ENCODE data around the gene DYNC2I2.
"Not testable (repeated sequence)": the region's sequence is repeated elsewhere in the genome, so short reads cannot be mapped to it uniquely, and the experiment has no call there.

Gene DYNC2I2

GRCh38 chr9:128619779-128620178, 36.9 kb downstream of the DYNC2I2 start:
- no peak for FAIRE-seq

GRCh38 chr9:128619127-128619526, 37.5 kb downstream of the DYNC2I2 start:
- DNase-seq (ENCODE audit: low spot score), result no peak
- no peak for FAIRE-seq

More at GRCh38 chr9:128619779-128620178, 36.9 kb downstream of the DYNC2I2 start:
- DNase-seq (ENCODE audit: low spot score), result no peak

GRCh38 chr9:128617943-128618342, 38.7 kb downstream of the DYNC2I2 start:
- DNase-seq (ENCODE audit: low spot score) (no peak), FAIRE-seq (no peak)

DNA sequence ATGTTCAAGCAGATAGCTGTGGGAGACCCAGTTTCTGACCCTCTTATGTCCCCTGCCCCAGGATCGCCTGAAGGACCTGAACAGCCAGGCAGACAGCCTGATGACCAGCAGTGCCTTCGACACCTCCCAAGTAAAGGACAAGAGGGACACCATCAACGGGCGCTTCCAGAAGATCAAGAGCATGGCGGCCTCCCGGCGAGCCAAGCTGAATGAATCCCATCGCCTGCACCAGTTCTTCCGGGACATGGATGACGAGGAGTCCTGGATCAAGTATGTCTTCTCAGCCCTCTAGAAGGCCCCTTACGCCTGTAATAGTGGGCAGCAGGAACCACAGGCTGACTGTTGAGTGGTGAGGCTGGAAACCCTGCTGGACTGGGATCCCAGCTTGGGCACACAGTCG, 41.1 kb downstream of the DYNC2I2 start:
- DNase-seq (ENCODE audit: low spot score) (no peak), FAIRE-seq (no peak)

- FAIRE-seq (no peak), DNase-seq (ENCODE audit: low spot score) (no peak)
Observed at GRCh38 chr9:128614728-128615127, 41.9 kb downstream of the DYNC2I2 start.

- FAIRE-seq (no peak), DNase-seq (ENCODE audit: low spot score) (no peak)
Observed at GRCh38 chr9:128611600-128612394, 44.9 kb downstream of the DYNC2I2 start.

- FAIRE-seq (no peak), DNase-seq (ENCODE audit: low spot score) (no peak)
Observed at GRCh38 chr9:128610897-128611296, 45.8 kb downstream of the DYNC2I2 start.

GRCh38 chr9:128607642-128608350, 48.9 kb downstream of the DYNC2I2 start:
- FAIRE-seq (no peak), DNase-seq (ENCODE audit: low spot score) (no peak)

- FAIRE-seq, result no peak
- no peak for DNase-seq (ENCODE audit: low spot score)
Observed at GRCh38 chr9:128603697-128604096, 53.0 kb downstream of the DYNC2I2 start.

GRCh38 chr9:128600099-128600498, 56.5 kb downstream of the DYNC2I2 start:
- DNase-seq (ENCODE audit: low spot score) (no peak), FAIRE-seq (no peak)

DNA sequence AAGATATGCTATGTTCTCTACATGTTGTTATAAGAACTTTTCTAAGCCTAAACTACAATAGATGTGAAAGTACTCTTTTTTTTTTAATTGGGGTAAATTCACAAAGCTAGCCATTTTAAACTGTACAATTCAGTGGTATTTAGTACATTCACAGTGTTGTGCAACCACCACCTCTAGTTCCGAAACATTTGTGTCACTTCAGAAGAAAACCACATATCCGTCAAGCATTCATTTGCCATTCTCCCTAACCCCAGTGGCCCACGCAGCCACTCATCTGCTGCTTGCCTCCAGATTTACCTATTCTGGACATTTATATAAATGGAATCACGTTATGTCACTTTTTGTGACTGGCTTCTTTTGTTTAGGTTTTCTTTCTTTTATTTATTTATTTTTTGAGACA, 61.2 kb downstream of the DYNC2I2 start:
- DNase-seq (ENCODE audit: low spot score), result no peak

GRCh38 chr9:128593856-128594255, 62.8 kb downstream of the DYNC2I2 start:
- no peak for FAIRE-seq
- DNase-seq (ENCODE audit: low spot score), result no peak

More for the DNA sequence above, 61.2 kb downstream of the DYNC2I2 start:
- no peak for FAIRE-seq

- no peak for FAIRE-seq
- DNase-seq (ENCODE audit: low spot score), result no peak
Observed at GRCh38 chr9:128593039-128593438, 63.6 kb downstream of the DYNC2I2 start.

DNA sequence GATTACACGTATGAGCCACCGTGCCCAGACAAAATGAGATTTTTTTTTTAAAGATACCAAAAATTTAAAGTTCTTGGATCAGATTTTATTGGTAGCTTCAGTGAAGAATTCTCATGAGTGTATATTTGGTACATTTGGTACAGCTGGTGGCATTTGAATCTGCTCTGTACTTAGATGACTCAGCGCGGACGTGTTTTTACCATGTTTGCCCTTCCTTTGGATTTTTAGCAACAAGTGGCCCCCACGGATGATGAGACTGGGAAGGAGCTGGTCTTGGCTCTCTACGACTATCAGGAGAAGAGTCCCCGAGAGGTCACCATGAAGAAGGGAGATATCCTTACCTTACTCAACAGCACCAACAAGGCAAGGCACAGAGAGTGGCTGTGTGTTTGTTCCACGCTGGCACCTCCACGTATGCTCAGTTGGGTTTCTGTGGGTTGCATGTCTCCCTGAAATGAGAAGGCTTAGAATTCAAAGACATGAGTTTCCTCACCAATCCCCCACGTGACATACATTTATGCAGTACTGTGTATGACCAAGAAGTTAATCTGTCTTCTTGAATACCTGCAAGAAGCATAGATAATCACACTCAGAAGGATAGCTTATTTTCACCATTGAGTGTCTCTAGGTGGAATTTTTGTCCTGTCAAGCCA, 67.9 kb downstream of the DYNC2I2 start:
- no peak for FAIRE-seq

DNA sequence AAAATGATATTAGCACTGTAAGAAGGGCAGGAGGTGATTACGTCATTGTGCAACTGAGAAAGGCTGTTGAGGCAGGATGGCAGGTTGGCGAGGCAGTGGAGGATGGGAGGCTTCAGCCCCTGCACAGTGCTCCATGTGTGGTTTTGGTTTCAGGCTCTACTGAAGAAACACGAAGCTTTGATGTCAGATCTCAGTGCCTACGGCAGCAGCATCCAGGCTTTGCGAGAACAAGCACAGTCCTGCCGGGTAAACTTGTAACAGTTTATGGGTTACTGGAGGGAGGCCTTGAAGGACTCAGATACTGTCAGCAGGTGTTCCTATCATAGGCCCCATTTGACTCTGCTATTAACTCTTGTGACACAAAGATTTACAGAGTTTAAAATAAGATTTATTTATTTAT, 69.2 kb downstream of the DYNC2I2 start:
- no peak for DNase-seq (ENCODE audit: low spot score)
- no peak for FAIRE-seq

More for the DNA sequence above, 67.9 kb downstream of the DYNC2I2 start:
- no peak for DNase-seq (ENCODE audit: low spot score)

GRCh38 chr9:128586934-128587333, 69.7 kb downstream of the DYNC2I2 start:
- FAIRE-seq; DNase-seq (ENCODE audit: low spot score): not testable (repeated sequence)

DNA sequence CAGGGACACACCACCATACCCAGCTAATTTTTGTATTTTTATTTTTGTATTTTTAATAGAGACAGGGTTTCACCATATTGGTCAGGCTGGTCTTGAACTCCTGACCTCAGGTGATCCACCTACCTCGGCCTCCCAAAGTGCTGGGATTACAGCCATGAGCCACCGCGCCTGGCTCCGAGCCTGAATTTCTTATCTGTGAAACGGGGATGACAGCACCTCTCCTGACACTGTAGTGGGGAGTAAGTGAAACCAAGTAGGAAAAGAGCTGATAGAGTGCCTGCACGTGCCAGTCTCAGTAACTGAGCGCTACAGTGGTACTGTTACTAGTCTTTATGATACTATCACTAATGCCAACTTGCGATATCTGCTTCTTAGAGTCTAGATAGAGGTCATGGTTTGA, 71.5 kb downstream of the DYNC2I2 start:
- not testable (repeated sequence) for FAIRE-seq

More for the DNA sequence above, 71.5 kb downstream of the DYNC2I2 start:
- not testable (repeated sequence) for DNase-seq (ENCODE audit: low spot score)
